Cortex of kidney (tissue), 1 donor: ENCODE measurements around the gene AHSP.
"Not testable (repeated sequence)": the region's sequence is repeated elsewhere in the genome, so short reads cannot be mapped to it uniquely, and the experiment has no call there.

Experiments used
- DNase-seq: peaks from one replicate; lab custom pipeline; 2025; lab: John Stamatoyannopoulos, UW

AHSP gene

GRCh38 chr16:31527734-31528274 is at the start of gene AHSP:
AHSP (plus strand) TSS chr16:31527900; CDS start chr16:31528140, 240 bp downstream.
- DNase-seq, result no peak

GRCh38 chr16:31478956-31479355 is 48.7 kb upstream of the AHSP start:
- DNase-seq, result no peak

GRCh38 chr16:31479751-31480150 is 47.9 kb upstream of the AHSP start:
- no peak for DNase-seq

- DNase-seq, result no peak
These were observed 46.7 kb upstream of the AHSP start for GRCh38 chr16:31480851-31481536.

GRCh38 chr16:31483081-31483480 is 44.6 kb upstream of the AHSP start, which contains the start of gene SLC5A2:
SLC5A2 (plus strand) TSS chr16:31483123; CDS start chr16:31483137, 14 bp downstream.
- DNase-seq, result no peak

- not testable (repeated sequence) for DNase-seq
These were observed 43.7 kb upstream of the AHSP start for GRCh38 chr16:31484048-31484447.

- no peak for DNase-seq
These were observed 43.1 kb upstream of the AHSP start for GRCh38 chr16:31484491-31485171.

- DNase-seq, result no peak
These were observed 42.1 kb upstream of the AHSP start for GRCh38 chr16:31485571-31485970.

- DNase-seq, result no peak
These were observed 41.7 kb upstream of the AHSP start for GRCh38 chr16:31486045-31486444.

GRCh38 chr16:31487071-31487719 is 40.5 kb upstream of the AHSP start:
- no peak for DNase-seq

GRCh38 chr16:31487720-31488467 is 39.8 kb upstream of the AHSP start:
- DNase-seq, result peak; percentile 48

- DNase-seq, result no peak
These were observed 39.0 kb upstream of the AHSP start for GRCh38 chr16:31488468-31489297.

- DNase-seq, result no peak
These were observed 38.5 kb upstream of the AHSP start for GRCh38 chr16:31489298-31489564.

- DNase-seq, result no peak
These were observed 37.8 kb upstream of the AHSP start for GRCh38 chr16:31489616-31490584.

GRCh38 chr16:31491778-31492418 is 35.8 kb upstream of the AHSP start:
- DNase-seq, result no peak

GRCh38 chr16:31493506-31494125 is 34.1 kb upstream of the AHSP start:
- DNase-seq, result no peak

GRCh38 chr16:31496670-31497069 is 31.0 kb upstream of the AHSP start:
- no peak for DNase-seq

- no peak for DNase-seq
These were observed 29.2 kb upstream of the AHSP start for GRCh38 chr16:31498493-31498892.

- no peak for DNase-seq
These were observed 27.8 kb upstream of the AHSP start for GRCh38 chr16:31499928-31500327.
